Measurements from ENCODE around the gene CTNNA3. TPM values are rescaled to one million over a fixed set of nuclear protein-coding genes. Genes with fewer than 3 reads are reported as not detected.

Gene CTNNA3
- total and polyA plus RNA-seq, 4 donors, result 0.38 to 8.9 (median 5.2) TPM

DNA sequence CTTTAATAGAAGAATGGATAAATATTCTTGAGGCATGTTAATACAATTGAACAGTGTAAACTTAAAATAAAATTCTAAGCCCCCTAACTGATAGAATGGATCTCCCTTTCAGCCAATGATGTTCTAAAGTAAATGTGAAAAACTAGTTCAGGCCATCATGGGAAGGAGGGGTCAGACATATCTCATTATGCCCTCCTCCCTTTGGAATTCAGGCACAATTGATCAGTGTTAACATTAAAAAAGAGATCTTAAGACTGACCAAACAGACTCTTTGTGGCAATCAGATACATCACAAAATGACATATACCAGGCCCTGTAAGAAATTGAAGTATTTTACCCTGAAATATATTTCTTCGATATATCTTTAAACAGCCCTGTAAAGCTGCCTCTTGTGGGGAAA, 1453.1 kb downstream of the CTNNA3 start:
- 66 to 90% methylated on average over 1 of the region's 1 CpG for WGBS, 2 donors
- no peaks in the 10 kb centered on the region for H3K36me3 ChIP-seq (ENCODE audit: control insufficient read depth in 1 of 2, insufficient read depth in 2 of 2, low read length in 1 of 2)
- H3K27ac ChIP-seq (ENCODE audit: low read depth in 1 of 2, low read length in 2 of 2), result no peak overlapping the region
- DNase-seq, result no peak
- ATAC-seq (ENCODE audit: low FRiP score), result no peak
- H3K4me3 ChIP-seq (ENCODE audit: low read length in 2 of 2), result no peak overlapping the region
- H3K27me3 ChIP-seq (ENCODE audit: control insufficient read depth in 1 of 2, insufficient read depth in 2 of 2, low read length in 1 of 2), result no peaks in the 10 kb centered on the region
- no peaks in the 10 kb centered on the region for H3K4me1 ChIP-seq (ENCODE audit: control insufficient read depth in 1 of 2, insufficient read depth in 2 of 2, low read length in 2 of 2)
- H3K9me3 ChIP-seq (ENCODE audit: control insufficient read depth, low read length), result peaks cover 1% of the 10 kb centered on the region
- intact Hi-C loops (cut with DNase I), result no loop called here

DNA sequence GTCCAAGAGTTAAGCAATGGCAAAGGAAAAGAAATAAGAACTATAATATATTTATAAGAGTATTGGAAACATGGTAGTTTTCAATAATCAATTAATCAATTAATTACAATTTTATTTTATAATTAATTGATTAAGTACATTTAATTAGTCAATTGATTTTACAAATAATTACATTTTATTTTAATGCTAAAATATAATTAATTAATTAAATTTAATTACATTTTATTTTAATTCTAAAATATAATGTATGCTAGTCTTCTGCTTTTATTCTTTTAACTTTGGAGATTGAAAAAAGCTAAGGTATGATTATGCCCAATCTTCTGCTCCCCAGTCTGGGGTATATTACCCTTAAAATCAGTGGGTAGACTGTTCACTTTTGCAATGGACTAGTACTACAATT, 1456.9 kb downstream of the CTNNA3 start:
- intact Hi-C loops (cut with DNase I), result no loop called here
- no peaks in the 10 kb centered on the region for H3K36me3 ChIP-seq (ENCODE audit: control insufficient read depth in 1 of 2, insufficient read depth in 2 of 2, low read length in 1 of 2)
- no peak overlapping the region for H3K27ac ChIP-seq (ENCODE audit: low read depth in 1 of 2, low read length in 2 of 2)
- H3K27me3 ChIP-seq (ENCODE audit: control insufficient read depth in 1 of 2, insufficient read depth in 2 of 2, low read length in 1 of 2), result no peaks in the 10 kb centered on the region
- DNase-seq, result no peak
- no peaks in the 10 kb centered on the region for H3K4me1 ChIP-seq (ENCODE audit: control insufficient read depth in 1 of 2, insufficient read depth in 2 of 2, low read length in 2 of 2)
- no peak overlapping the region for H3K4me3 ChIP-seq (ENCODE audit: low read length in 2 of 2)
- ATAC-seq (ENCODE audit: low FRiP score), result no peak
- no peaks in the 10 kb centered on the region for H3K9me3 ChIP-seq (ENCODE audit: control insufficient read depth, low read length)

DNA sequence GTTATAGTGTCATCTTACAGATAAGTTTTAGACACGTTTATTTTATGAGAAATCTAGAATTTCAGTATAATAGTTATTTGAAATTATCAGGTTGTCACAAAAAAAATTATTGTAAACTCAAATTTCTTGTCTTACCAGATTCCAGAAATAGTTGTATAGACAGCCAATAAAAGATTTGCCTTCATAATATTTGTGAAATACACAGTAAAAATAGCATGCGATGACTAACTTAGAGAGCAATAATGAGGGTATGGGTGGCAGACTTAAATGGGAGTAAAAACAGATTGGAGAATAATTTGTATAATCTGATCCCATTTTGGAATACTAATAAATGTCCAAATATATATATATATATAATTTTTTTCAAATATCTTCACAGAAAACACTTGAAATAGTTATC, 1457.7 kb downstream of the CTNNA3 start:
- Histone ChIP-seq H3K9me3 (ENCODE audit: control insufficient read depth, low read length) (no peaks in the 10 kb centered on the region), H3K36me3 (ENCODE audit: control insufficient read depth in 1 of 2, insufficient read depth in 2 of 2, low read length in 1 of 2) (no peaks in the 10 kb centered on the region), H3K27me3 (ENCODE audit: control insufficient read depth in 1 of 2, insufficient read depth in 2 of 2, low read length in 1 of 2) (no peaks in the 10 kb centered on the region), H3K4me1 (ENCODE audit: control insufficient read depth in 1 of 2, insufficient read depth in 2 of 2, low read length in 2 of 2) (no peaks in the 10 kb centered on the region), H3K4me3 (ENCODE audit: low read length in 2 of 2) (no peak overlapping the region), H3K27ac (ENCODE audit: low read depth in 1 of 2, low read length in 2 of 2) (no peak overlapping the region)
- WGBS, 2 donors, result 86 to 91% methylated on average over 2 of the region's 2 CpGs
- intact Hi-C loops (cut with DNase I), result no loop called here
- DNase-seq (no peak), ATAC-seq (ENCODE audit: low FRiP score) (no peak)

DNA sequence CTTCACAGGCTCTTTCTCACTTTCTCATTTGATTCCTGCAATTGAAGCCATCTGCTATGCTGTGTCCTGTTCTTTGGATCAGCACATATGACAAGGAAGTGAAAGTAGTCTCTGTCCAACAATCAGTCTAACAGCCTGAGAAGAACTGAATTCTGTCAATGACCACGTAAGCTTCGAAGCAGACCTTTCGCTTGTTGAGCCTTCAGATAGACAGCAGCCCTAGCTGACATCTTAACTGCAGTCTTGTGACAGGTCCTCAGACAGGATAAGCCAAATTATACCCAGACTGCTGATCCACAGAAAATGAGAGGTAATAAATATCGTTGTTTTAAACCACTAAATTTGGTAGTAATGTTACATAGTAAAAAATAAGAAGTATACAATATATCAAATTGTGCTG, 1461.1 kb downstream of the CTNNA3 start:
- intact Hi-C loops (cut with DNase I), result no loop called here
- Histone ChIP-seq H3K9me3 (ENCODE audit: control insufficient read depth, low read length) (peaks cover 3% of the 10 kb centered on the region), H3K4me3 (ENCODE audit: low read length in 2 of 2) (no peak overlapping the region), H3K36me3 (ENCODE audit: control insufficient read depth in 1 of 2, insufficient read depth in 2 of 2, low read length in 1 of 2) (no peaks in the 10 kb centered on the region), H3K27me3 (ENCODE audit: control insufficient read depth in 1 of 2, insufficient read depth in 2 of 2, low read length in 1 of 2) (no peaks in the 10 kb centered on the region), H3K4me1 (ENCODE audit: control insufficient read depth in 1 of 2, insufficient read depth in 2 of 2, low read length in 2 of 2) (no peaks in the 10 kb centered on the region), H3K27ac (ENCODE audit: low read depth in 1 of 2, low read length in 2 of 2) (no peak overlapping the region)
- no peak for ATAC-seq (ENCODE audit: low FRiP score)
- 88 to 92% methylated on average over 4 of the region's 4 CpGs for WGBS, 2 donors
- no peak for DNase-seq

DNA sequence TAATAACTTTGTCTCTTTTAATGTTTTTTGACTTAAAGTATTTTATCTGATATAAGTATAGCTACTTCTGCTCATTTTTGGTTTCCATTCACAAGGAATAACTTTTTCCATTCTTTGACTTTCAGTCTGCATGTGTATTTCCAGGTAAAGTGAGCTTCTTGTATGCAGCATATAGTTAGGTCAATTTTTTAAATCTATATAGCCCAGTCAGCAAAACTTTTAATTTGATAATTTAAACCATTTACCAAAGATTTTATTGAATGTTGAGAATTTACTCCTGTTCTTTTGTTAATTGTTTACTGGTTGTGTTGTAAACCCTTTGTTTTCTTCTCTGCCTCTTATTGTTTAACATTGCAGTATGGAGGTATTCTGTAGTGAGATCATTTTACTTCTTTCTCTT, 1467.1 kb downstream of the CTNNA3 start:
- intact Hi-C loops (cut with DNase I), result no loop called here
- H3K9me3 ChIP-seq (ENCODE audit: control insufficient read depth, low read length), result peaks cover 3% of the 10 kb centered on the region
- H3K27ac ChIP-seq (ENCODE audit: low read depth in 1 of 2, low read length in 2 of 2), result no peak overlapping the region
- no peaks in the 10 kb centered on the region for H3K36me3 ChIP-seq (ENCODE audit: control insufficient read depth in 1 of 2, insufficient read depth in 2 of 2, low read length in 1 of 2)
- no peaks in the 10 kb centered on the region for H3K27me3 ChIP-seq (ENCODE audit: control insufficient read depth in 1 of 2, insufficient read depth in 2 of 2, low read length in 1 of 2)
- DNase-seq (no peak), ATAC-seq (ENCODE audit: low FRiP score) (no peak)
- no peak overlapping the region for H3K4me3 ChIP-seq (ENCODE audit: low read length in 2 of 2)
- no peaks in the 10 kb centered on the region for H3K4me1 ChIP-seq (ENCODE audit: control insufficient read depth in 1 of 2, insufficient read depth in 2 of 2, low read length in 2 of 2)

DNA sequence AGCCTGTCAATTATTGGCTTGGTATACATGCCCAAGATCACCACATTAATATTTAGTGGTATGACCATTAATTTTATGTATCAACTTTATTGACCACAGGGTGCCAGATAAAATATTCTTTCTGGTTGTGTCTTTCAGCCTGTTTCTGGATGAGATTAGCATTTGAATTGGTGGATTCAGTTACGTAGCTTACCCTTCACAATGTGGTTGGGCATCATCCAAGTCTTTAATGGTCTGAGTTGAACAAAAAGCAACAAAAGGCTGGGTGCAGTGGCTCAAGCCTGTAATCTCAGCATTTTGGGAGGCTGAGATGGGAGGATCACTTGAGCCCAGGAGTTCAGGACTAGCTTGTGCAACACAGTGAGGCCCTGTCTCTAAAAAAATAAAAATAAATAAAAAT, 1472.3 kb downstream of the CTNNA3 start:
- 49 to 63% methylated on average over 1 of the region's 1 CpG for WGBS, 2 donors
- intact Hi-C loops (cut with DNase I), result no loop called here

DNA sequence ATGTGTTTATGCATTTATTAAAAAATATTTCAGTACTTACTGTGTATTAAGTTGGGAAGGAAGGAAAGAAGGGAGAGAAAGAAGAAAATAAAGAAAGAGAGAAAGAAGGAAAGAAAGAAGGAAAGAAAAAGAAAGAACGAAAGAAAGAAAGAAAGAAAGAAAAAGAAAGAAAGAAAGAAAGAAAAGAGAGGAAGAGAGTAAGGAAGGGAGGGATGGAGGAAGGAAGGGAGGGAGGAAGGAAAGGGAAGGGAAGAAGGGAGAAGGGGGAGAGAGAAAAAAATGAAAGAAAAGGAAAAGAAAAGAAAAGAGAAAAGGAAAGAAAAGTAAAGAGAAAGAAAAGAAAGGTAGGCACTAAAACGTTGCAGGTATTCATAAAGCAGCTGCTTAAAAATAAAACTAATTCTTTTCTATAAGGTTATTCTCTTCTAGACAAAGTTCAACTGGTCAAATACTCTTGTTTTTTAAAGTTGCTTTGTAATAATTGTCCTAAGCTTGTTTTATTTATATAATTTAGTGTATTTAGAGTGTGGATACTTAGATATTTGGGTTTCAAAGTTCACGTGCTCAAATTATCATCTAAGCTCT, 1473.4 kb downstream of the CTNNA3 start:
- 74 to 75% methylated on average over 3 of the region's 3 CpGs for WGBS, 2 donors
- Histone ChIP-seq H3K9me3 (ENCODE audit: control insufficient read depth, low read length) (no peaks in the 10 kb centered on the region), H3K4me3 (ENCODE audit: low read length in 2 of 2) (no peak overlapping the region), H3K4me1 (ENCODE audit: control insufficient read depth in 1 of 2, insufficient read depth in 2 of 2, low read length in 2 of 2) (no peaks in the 10 kb centered on the region), H3K27me3 (ENCODE audit: control insufficient read depth in 1 of 2, insufficient read depth in 2 of 2, low read length in 1 of 2) (no peaks in the 10 kb centered on the region), H3K36me3 (ENCODE audit: control insufficient read depth in 1 of 2, insufficient read depth in 2 of 2, low read length in 1 of 2) (no peaks in the 10 kb centered on the region), H3K27ac (ENCODE audit: low read depth in 1 of 2, low read length in 2 of 2) (no peak overlapping the region)
- no peak for DNase-seq
- intact Hi-C loops (cut with DNase I), result no loop called here
- ATAC-seq (ENCODE audit: low FRiP score), result no peak

More for the DNA sequence above, 1472.3 kb downstream of the CTNNA3 start:
- no peaks in the 10 kb centered on the region for H3K27me3 ChIP-seq (ENCODE audit: control insufficient read depth in 1 of 2, insufficient read depth in 2 of 2, low read length in 1 of 2)
- ATAC-seq (ENCODE audit: low FRiP score) (no peak), DNase-seq (no peak)
- H3K36me3 ChIP-seq (ENCODE audit: control insufficient read depth in 1 of 2, insufficient read depth in 2 of 2, low read length in 1 of 2), result no peaks in the 10 kb centered on the region
- H3K4me3 ChIP-seq (ENCODE audit: low read length in 2 of 2), result no peak overlapping the region
- no peak overlapping the region for H3K27ac ChIP-seq (ENCODE audit: low read depth in 1 of 2, low read length in 2 of 2)
- H3K4me1 ChIP-seq (ENCODE audit: control insufficient read depth in 1 of 2, insufficient read depth in 2 of 2, low read length in 2 of 2), result no peaks in the 10 kb centered on the region
- no peaks in the 10 kb centered on the region for H3K9me3 ChIP-seq (ENCODE audit: control insufficient read depth, low read length)

DNA sequence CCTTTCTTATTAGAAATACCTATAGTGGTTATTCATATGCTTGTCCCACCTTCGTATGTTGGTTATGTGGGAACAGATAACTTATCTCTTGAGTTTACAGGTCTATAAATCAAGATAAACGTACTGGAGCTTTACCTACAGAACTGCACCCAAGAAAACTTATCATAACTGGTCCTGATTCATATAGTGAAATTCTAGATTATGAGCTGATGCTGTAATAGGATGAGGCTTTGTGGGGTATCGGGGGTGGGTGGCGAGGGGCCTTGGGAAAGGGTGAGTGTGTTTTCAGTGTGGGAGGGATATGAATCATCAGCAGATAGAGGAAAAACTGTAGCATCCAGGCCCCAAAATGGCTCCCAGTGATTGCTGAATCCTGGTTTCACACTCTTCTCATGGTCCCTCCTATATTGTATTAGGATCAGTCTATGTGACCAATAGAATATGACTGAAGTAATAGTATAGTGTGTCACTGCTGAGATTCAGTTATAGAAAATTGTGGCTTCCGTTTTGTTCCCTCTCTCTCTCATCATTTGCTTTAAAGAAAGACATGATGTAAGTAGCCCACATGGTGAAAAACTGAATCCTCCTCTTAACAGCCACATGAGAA, 1476.9 kb downstream of the CTNNA3 start:
- Histone ChIP-seq H3K27ac (ENCODE audit: low read depth in 1 of 2, low read length in 2 of 2) (no peak overlapping the region), H3K36me3 (ENCODE audit: control insufficient read depth in 1 of 2, insufficient read depth in 2 of 2, low read length in 1 of 2) (no peaks in the 10 kb centered on the region), H3K4me3 (ENCODE audit: low read length in 2 of 2) (no peak overlapping the region), H3K9me3 (ENCODE audit: control insufficient read depth, low read length) (no peaks in the 10 kb centered on the region), H3K27me3 (ENCODE audit: control insufficient read depth in 1 of 2, insufficient read depth in 2 of 2, low read length in 1 of 2) (no peaks in the 10 kb centered on the region), H3K4me1 (ENCODE audit: control insufficient read depth in 1 of 2, insufficient read depth in 2 of 2, low read length in 2 of 2) (no peaks in the 10 kb centered on the region)
- intact Hi-C loops (cut with DNase I), result no loop called here
- DNase-seq, result no peak
- WGBS, 2 donors, result 63 to 74% methylated on average over 5 of the region's 5 CpGs
- ATAC-seq (ENCODE audit: low FRiP score), result no peak

DNA sequence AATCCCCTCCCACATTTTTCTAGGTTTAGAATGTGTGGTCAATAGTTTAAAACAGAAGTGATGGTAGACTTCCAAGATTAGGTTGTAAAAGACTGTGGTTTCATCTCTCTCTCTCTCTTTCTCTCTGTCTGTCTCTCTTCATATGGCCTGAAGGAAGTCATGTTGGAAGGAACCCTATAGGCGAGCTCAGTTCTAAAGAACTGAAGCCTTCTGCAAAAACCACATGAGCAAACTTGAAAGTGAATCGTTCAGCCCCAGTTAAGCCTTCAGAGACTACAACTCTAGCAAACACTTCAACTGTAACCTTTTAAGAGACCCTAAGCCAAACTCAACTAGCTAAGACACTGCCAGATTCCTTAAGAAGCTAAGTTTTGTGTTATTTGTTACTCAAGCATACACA, 1477.7 kb downstream of the CTNNA3 start:
- Histone ChIP-seq H3K36me3 (ENCODE audit: control insufficient read depth in 1 of 2, insufficient read depth in 2 of 2, low read length in 1 of 2) (no peaks in the 10 kb centered on the region), H3K27ac (ENCODE audit: low read depth in 1 of 2, low read length in 2 of 2) (no peak overlapping the region), H3K27me3 (ENCODE audit: control insufficient read depth in 1 of 2, insufficient read depth in 2 of 2, low read length in 1 of 2) (no peaks in the 10 kb centered on the region), H3K4me3 (ENCODE audit: low read length in 2 of 2) (no peak overlapping the region), H3K9me3 (ENCODE audit: control insufficient read depth, low read length) (no peaks in the 10 kb centered on the region), H3K4me1 (ENCODE audit: control insufficient read depth in 1 of 2, insufficient read depth in 2 of 2, low read length in 2 of 2) (no peaks in the 10 kb centered on the region)
- intact Hi-C loops (cut with DNase I), result no loop called here
- WGBS, 2 donors, result 83 to 86% methylated on average over 2 of the region's 2 CpGs
- ATAC-seq (ENCODE audit: low FRiP score) (no peak), DNase-seq (no peak)
